Right hindlimb (tissue), 1 donor: ENCODE data around the gene SNRK.

Source experiments
- DNase-seq: peaks from one replicate; pipeline ENCODE4 v3.0.0-alpha.2; 2018

SNRK gene

GRCh38 chr3:43309372-43310305 lies 23.3 kb downstream of the SNRK start:
- no peak for DNase-seq

- DNase-seq: no peak
Measured at GRCh38 chr3:43316783-43317460, 30.6 kb downstream of the SNRK start.

GRCh38 chr3:43317461-43318316 lies 31.3 kb downstream of the SNRK start:
- DNase-seq: no peak

GRCh38 chr3:43319376-43319775 lies 33.0 kb downstream of the SNRK start:
- DNase-seq: no peak

GRCh38 chr3:43319794-43320193 lies 33.5 kb downstream of the SNRK start:
- no peak for DNase-seq

- no peak for DNase-seq
Measured at GRCh38 chr3:43320288-43320687, 33.9 kb downstream of the SNRK start.

GRCh38 chr3:43323541-43323940 lies 37.2 kb downstream of the SNRK start:
- no peak for DNase-seq

GRCh38 chr3:43326891-43327581 lies 40.7 kb downstream of the SNRK start:
- no peak for DNase-seq

- no peak for DNase-seq
Measured at GRCh38 chr3:43327582-43327979, 41.2 kb downstream of the SNRK start.

- DNase-seq: no peak
Measured at GRCh38 chr3:43328653-43329052, 42.3 kb downstream of the SNRK start.

- no peak for DNase-seq
Measured at GRCh38 chr3:43330981-43331380, 44.6 kb downstream of the SNRK start.

GRCh38 chr3:43331381-43331780 lies 45.0 kb downstream of the SNRK start:
- no peak for DNase-seq

GRCh38 chr3:43334976-43335375 lies 48.6 kb downstream of the SNRK start:
- no peak for DNase-seq

- no peak for DNase-seq
Measured at GRCh38 chr3:43335799-43336198, 49.5 kb downstream of the SNRK start.

- no peak for DNase-seq
Measured at GRCh38 chr3:43338295-43338694, 52.0 kb downstream of the SNRK start.

- no peak for DNase-seq
Measured at GRCh38 chr3:43340403-43340802, 54.1 kb downstream of the SNRK start.

GRCh38 chr3:43341788-43342187 lies 55.4 kb downstream of the SNRK start:
- DNase-seq: no peak

GRCh38 chr3:43343185-43343584 lies 56.8 kb downstream of the SNRK start:
- DNase-seq: no peak

- no peak for DNase-seq
Measured at GRCh38 chr3:43343815-43344214, 57.5 kb downstream of the SNRK start.

- DNase-seq: no peak
Measured at GRCh38 chr3:43344520-43344919, 58.2 kb downstream of the SNRK start.

GRCh38 chr3:43345246-43345645 lies 58.9 kb downstream of the SNRK start:
- no peak for DNase-seq

GRCh38 chr3:43345877-43346276 lies 59.5 kb downstream of the SNRK start:
- DNase-seq: no peak
